SK-N-SH (cell line): ENCODE measurements around the gene GIGYF1. TPM values are rescaled to one million over a fixed set of nuclear protein-coding genes. Genes with fewer than 3 reads are reported as not detected.

Experiments
- CTCF ChIA-PET: fragments of 300-600, 350-600 bp; formaldehyde crosslinking; extraction: SDS; loops from one replicate; lab custom pipeline; 2021; lab: Yijun Ruan, JAX
- POLR2A ChIA-PET: fragments of 350-600 bp; sonication (Branson Sonifier 250); formaldehyde crosslinking; extraction: SDS; loops from one replicate; lab custom pipeline; 2020; ENCODE audit warnings: antibody characterized with exemption, inconsistent platforms; lab: Yijun Ruan, JAX
- DNase-seq: peaks from one replicate; pipeline ENCODE4 v3.0.0; 2012
- H2AFZ ChIP-seq: fragments of 200-600 bp; sonication (generic); 2 replicates; pipeline ENCODE4 v1.8.1; 2016; ENCODE audit warnings: antibody characterized with exemption, mild to moderate bottlenecking, low read depth
- H3F3A ChIP-seq: fragments of 200-600 bp; sonication (generic); replicated peaks from 2 replicates; pipeline ENCODE3; 2016; ENCODE audit warnings: antibody characterized with exemption, mild to moderate bottlenecking; ENCODE audit not compliant: insufficient read depth
- H3K27ac ChIP-seq, 2 experiments: fragments of 200-500 bp in 1 of 2; fragments of 200-600 bp in 1 of 2; sonication (Bioruptor generic) in 1 of 2; sonication (generic), shearing (Covaris generic) in 1 of 2; 2 replicates each; pipeline versions ENCODE4 v1.5.1 to v1.6.1; 2014 to 2016; ENCODE audit warnings: low read depth in 2 of 2, inconsistent platforms in 1 of 2, low read length in 1 of 2, mild to moderate bottlenecking in 1 of 2, mixed read lengths in 1 of 2
- H3K27me3 ChIP-seq: fragments of 200-600 bp; sonication (generic), shearing (Covaris generic); 2 replicates; pipeline ENCODE4 v1.6.1; 2016; ENCODE audit warnings: mixed run types; ENCODE audit not compliant: insufficient read depth
- H3K36me3 ChIP-seq, 2 experiments: fragments of 200-500 bp in 1 of 2; fragments of 200-600 bp in 1 of 2; sonication (Bioruptor generic) in 1 of 2; sonication (generic) in 1 of 2; replicated peaks in 1 of 2; 2 replicates each; pipeline versions ENCODE3 to v1.5.1; 2014 to 2016; ENCODE audit warnings: low read length in 1 of 2, mild to moderate bottlenecking in 1 of 2; ENCODE audit not compliant: insufficient read depth in 2 of 2, control insufficient read depth in 1 of 2
- H3K4me1 ChIP-seq, 2 experiments: fragments of 200-500 bp in 1 of 2; fragments of 200-600 bp in 1 of 2; sonication (Bioruptor generic) in 1 of 2; sonication (generic), shearing (Covaris generic) in 1 of 2; 2 replicates each; pipeline versions ENCODE4 v1.5.1 to v1.6.1; 2014 to 2016; ENCODE audit warnings: low read depth in 1 of 2, low read length in 1 of 2, mixed run types in 1 of 2; ENCODE audit not compliant: insufficient read depth in 2 of 2, control insufficient read depth in 1 of 2
- H3K4me2 ChIP-seq: fragments of 200-600 bp; sonication (generic), shearing (Covaris generic); 2 replicates; pipeline ENCODE4 v1.6.1; 2017; ENCODE audit warnings: mixed run types
- H3K4me3 ChIP-seq, 2 experiments: fragments of 200-500 bp in 1 of 2; fragments of 200-600 bp in 1 of 2; sonication (Bioruptor generic) in 1 of 2; sonication (generic), shearing (Covaris generic) in 1 of 2; 2 replicates each; pipeline versions ENCODE4 v1.5.1 to v1.8.1; 2014 to 2016; ENCODE audit warnings: low read depth in 2 of 2, inconsistent platforms in 1 of 2, low read length in 1 of 2, mild to moderate bottlenecking in 1 of 2, mixed read lengths in 1 of 2, moderate library complexity in 1 of 2
- H3K79me2 ChIP-seq: fragments of 200-600 bp; sonication (generic); 2 replicates; pipeline ENCODE4 v1.8.1; 2017; ENCODE audit warnings: mild to moderate bottlenecking; ENCODE audit not compliant: insufficient read depth
- H3K9ac ChIP-seq: fragments of 200-600 bp; sonication (generic); 2 replicates; pipeline ENCODE4 v1.6.1; 2017; ENCODE audit warnings: mixed run types
- H3K9me2 ChIP-seq: fragments of 200-600 bp; sonication (generic); 2 replicates; pipeline ENCODE4 v1.6.1; 2017; ENCODE audit warnings: mixed run types
- H3K9me3 ChIP-seq: fragments of 200-600 bp; sonication (generic); 2 replicates; pipeline ENCODE4 v1.6.1; 2017; ENCODE audit warnings: mixed run types, mild to moderate bottlenecking, moderate library complexity
- H4K20me1 ChIP-seq: fragments of 200-600 bp; sonication (generic); 2 replicates; pipeline ENCODE4 v1.6.1; 2017; ENCODE audit warnings: mild to moderate bottlenecking, mixed run types; ENCODE audit not compliant: insufficient read depth
- CTCF ChIP-seq: fragments of 200-600 bp; sonication (generic); IDR thresholded peaks from 2 replicates; pipeline ENCODE4 v1.6.1; 2017; ENCODE audit warnings: antibody characterized with exemption, mild to moderate bottlenecking, moderate library complexity
- ELF1 ChIP-seq: IDR thresholded peaks from 2 replicates; pipeline ENCODE4 v1.4.0; 2012
- EP300 ChIP-seq, 2 experiments: IDR thresholded peaks; 2 replicates each; pipeline versions ENCODE4 v1.4.0 to v1.6.1; 2012; ENCODE audit warnings: borderline replicate concordance in 1 of 2, low read depth in 1 of 2, low read length in 1 of 2
- EZH2phosphoT487 ChIP-seq: fragments of 200-600 bp; sonication (generic); IDR thresholded peaks from 2 replicates; pipeline ENCODE4 v1.6.1; 2017; ENCODE audit warnings: low read depth, mixed run types, mild to moderate bottlenecking, antibody characterized with exemption, moderate library complexity, borderline replicate concordance
- FOXJ3 ChIP-seq: sonication (generic); formaldehyde crosslinking; IDR thresholded peaks from 2 replicates; pipeline ENCODE4 v1.5.1; 2020; ENCODE audit warnings: mild to moderate bottlenecking, missing genetic modification reagents
- FOXM1 ChIP-seq: IDR thresholded peaks from 2 replicates; pipeline ENCODE4 v1.4.0; 2012; ENCODE audit warnings: low read depth, mild to moderate bottlenecking
- GATA2 ChIP-seq: sonication (generic); formaldehyde crosslinking; IDR thresholded peaks from 2 replicates; pipeline ENCODE4 v1.5.0; 2020; ENCODE audit warnings: mild to moderate bottlenecking, missing genetic modification reagents
- IRF3 ChIP-seq: fragments of 150-350 bp; IDR thresholded peaks from 2 replicates; pipeline ENCODE4 v1.6.1; 2016; ENCODE audit warnings: mild to moderate bottlenecking, low read depth, low read length
- JUND ChIP-seq: IDR thresholded peaks from 2 replicates; pipeline ENCODE4 v1.4.0; 2012
- MAX ChIP-seq: IDR thresholded peaks from 2 replicates; pipeline ENCODE4 v1.4.0; 2012; ENCODE audit warnings: low read depth
- NFIC ChIP-seq: IDR thresholded peaks from 2 replicates; pipeline ENCODE4 v1.4.0; 2012; ENCODE audit warnings: borderline replicate concordance
- NRF1 ChIP-seq: IDR thresholded peaks from 2 replicates; pipeline ENCODE4 v1.6.1; 2012; ENCODE audit warnings: low read depth, mild to moderate bottlenecking, low read length
- PBX3 ChIP-seq: IDR thresholded peaks from 2 replicates; pipeline ENCODE4; 2012
- POLR2AphosphoS5 ChIP-seq: IDR thresholded peaks from 2 replicates; pipeline ENCODE4 v1.6.1; 2012; ENCODE audit warnings: low read depth, low read length
- SIN3A ChIP-seq: IDR thresholded peaks from 2 replicates; pipeline ENCODE4 v1.6.1; 2012; ENCODE audit warnings: low read depth, mild to moderate bottlenecking, low read length, moderate library complexity, borderline replicate concordance
- SMC3 ChIP-seq: IDR thresholded peaks from 2 replicates; pipeline ENCODE4 v1.6.1; 2012; ENCODE audit warnings: low read depth, low read length, improper control_type of control experiment
- TAF1 ChIP-seq: IDR thresholded peaks from 2 replicates; pipeline ENCODE4 v1.6.1; 2012; ENCODE audit warnings: low read depth, mild to moderate bottlenecking, low read length, moderate library complexity, borderline replicate concordance
- TEAD4 ChIP-seq: IDR thresholded peaks from 2 replicates; pipeline ENCODE4 v1.4.0; 2012; ENCODE audit warnings: mild to moderate bottlenecking, borderline replicate concordance; ENCODE audit not compliant: insufficient read depth
- YY1 ChIP-seq: IDR thresholded peaks from 2 replicates; pipeline ENCODE4 v1.4.0; 2012; ENCODE audit warnings: low read depth, mild to moderate bottlenecking
- ZBTB33 ChIP-seq: IDR thresholded peaks from 2 replicates; pipeline ENCODE4 v1.4.0; 2012; ENCODE audit warnings: low read depth, borderline replicate concordance
- WGBS: methylation state at CpG from one replicate; pipeline ENCODE4 v1.1.6; 2017; ENCODE audit warnings: low lambda C conversion rate; 5-methylcytosine and 5-hydroxymethylcytosine counted together
- polyA plus RNA-seq, 3 experiments: library from polyadenylated mRNA; depleted of rRNA; stranded (reverse); fragments of >200 nt; gene quantifications; 2 replicates each; pipeline ENCODE4 v1.2.3, GENCODE V29; 2012

GIGYF1 gene
- polyA plus RNA-seq, 1 of the 3 experiments (the other 2 are of a cell fraction) = 19.4 TPM

GRCh38 chr7:100711369-100711768, 17.3 kb upstream of the GIGYF1 start:
- Histone ChIP-seq H3K27me3 (no peaks in the 10 kb centered on the region), H3K4me1 (peaks cover 6 to 10% of the 10 kb centered on the region in 2 experiments; a peak in 2 of 4 replicates), H3F3A (no peaks in the 10 kb centered on the region), H3K9me3 (no peaks in the 10 kb centered on the region), H2AFZ (no peak overlapping the region), H3K27ac (no peak overlapping the region), H3K9ac (no peak overlapping the region), H4K20me1 (no peaks in the 10 kb centered on the region; the same call in 1 of the 2 replicates), H3K79me2 (peaks cover 21% of the 10 kb centered on the region), H3K4me3 (no peak overlapping the region), H3K36me3 (peaks cover 0 to 14% of the 10 kb centered on the region in 2 experiments), H3K9me2 (no peaks in the 10 kb centered on the region), H3K4me2 (no peak overlapping the region)
- TF ChIP-seq NRF1 = no peak
- TF ChIP-seq SMC3 = no peak
- TF ChIP-seq NFIC = no peak
- TF ChIP-seq PBX3 = no peak
- TF ChIP-seq YY1 = no peak
- no peak for TF ChIP-seq TAF1
- TF ChIP-seq JUND = no peak
- no peak for TF ChIP-seq ZBTB33
- no peak for TF ChIP-seq MAX
- TF ChIP-seq FOXM1 = no peak
- no peak for TF ChIP-seq POLR2AphosphoS5
- TF ChIP-seq EP300 (IDR thresholded peaks at IDR 0.05; ENCODE audit: borderline replicate concordance in 1 of 2, low read depth in 1 of 2, low read length in 1 of 2) = no peak
- TF ChIP-seq GATA2 (CRISPR knock-in tag) = no peak
- no peak for TF ChIP-seq IRF3
- no peak for TF ChIP-seq FOXJ3
- TF ChIP-seq ELF1 = no peak
- TF ChIP-seq TEAD4 = no peak
- no peak for TF ChIP-seq EZH2phosphoT487
- no peak for TF ChIP-seq SIN3A
- TF ChIP-seq CTCF = no peak
- no peak for DNase-seq
- CTCF ChIA-PET = interaction anchor here (0.8 to 17.6 kb wide), 6 partner anchors 13 to 140 kb away, joined by 3 to 344 read pairs (median 4); partner anchors contain the start of genes EPO, MOSPD3 and SLC12A9
- 94% methylated on average over 10 of the region's 11 CpGs for WGBS
- POLR2A ChIA-PET = no interaction called here
